RPMI8226 (cell line): ENCODE measurements around the gene RRAGC.
"Not testable (repeated sequence)": the region's sequence is repeated elsewhere in the genome, so short reads cannot be mapped to it uniquely, and the experiment has no call there.

ENCODE experiments used
- DNase-seq: peaks from one replicate; pipeline ENCODE4 v3.0.0-alpha.2; 2015

The RRAGC gene

DNA sequence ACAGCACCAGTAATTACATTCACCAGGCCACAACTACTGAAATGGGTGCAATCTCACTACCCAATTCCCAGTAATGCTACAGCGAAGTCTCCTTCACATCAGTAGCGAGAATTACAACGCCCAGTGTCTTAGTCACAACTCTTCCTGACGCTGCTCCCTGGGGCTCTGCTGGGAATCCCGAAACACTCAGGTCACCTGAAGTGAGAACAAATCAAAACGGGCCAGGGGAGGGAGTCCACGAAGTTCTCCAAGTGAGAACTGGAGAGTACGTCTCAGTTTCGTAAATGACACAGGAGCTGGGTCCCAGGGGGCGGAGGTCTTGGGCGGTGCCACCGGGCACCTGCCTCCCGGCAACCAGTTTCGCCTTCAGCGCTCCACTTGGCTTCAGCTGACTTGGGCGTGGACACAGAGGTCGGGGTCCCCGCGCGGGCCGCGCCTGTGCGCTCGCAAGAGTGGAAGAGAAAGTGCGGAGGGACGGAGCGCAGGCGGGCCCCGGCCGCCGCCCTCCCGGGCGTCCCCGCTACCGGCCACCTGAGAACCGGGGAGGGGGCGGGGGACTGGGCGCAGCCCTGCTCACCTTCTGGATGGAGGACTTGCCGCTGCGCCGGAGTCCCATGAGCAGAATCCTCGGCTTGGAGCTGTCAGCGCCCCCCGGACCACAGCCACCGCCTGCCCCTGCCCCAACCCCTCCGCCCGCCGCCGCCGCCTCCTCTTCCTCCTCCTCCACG, 575 bp downstream of the RRAGC start:
- DNase-seq, result peak; percentile 77

DNA sequence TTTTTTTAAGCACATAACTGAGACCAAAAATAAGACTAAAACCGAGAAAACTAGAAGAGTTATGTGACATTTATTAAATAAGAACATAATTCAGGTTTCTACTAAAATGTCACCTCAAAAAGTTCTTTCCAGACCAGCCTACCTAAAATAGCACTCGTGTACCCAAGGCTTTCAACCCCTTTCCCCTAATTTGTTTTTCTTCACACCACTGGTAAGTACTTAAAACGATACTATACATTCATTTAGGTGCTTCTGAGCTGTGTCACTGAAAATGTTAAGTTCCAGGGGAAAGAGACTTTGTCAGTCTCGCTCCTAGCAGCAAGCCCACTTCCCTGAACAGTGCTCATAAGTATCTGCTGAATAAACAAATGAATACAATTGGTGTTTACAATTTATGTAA, 6.8 kb downstream of the RRAGC start:
- DNase-seq, result no peak

DNA sequence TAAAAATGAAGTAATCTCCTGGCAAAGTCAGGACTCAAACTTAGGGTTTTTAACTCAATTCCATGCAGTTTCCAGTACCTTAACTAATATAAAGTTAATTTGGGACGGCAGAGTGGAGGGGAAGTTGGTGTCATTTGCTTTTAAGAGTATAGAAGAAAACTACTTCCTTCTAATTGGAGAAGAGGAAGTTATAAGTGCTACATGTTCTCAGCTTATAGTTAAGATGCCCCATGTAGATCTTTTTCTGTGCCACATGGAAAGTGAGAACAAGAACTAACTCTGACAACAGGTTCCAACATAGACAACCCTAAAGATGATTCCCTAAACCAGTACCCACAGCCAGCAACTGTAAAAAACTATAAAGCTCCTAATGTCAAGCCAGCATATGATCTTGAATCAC, 11.5 kb downstream of the RRAGC start:
- DNase-seq, result no peak

- DNase-seq, result no peak
Measured at GRCh38 chr1:38846210-38846609, 13.4 kb downstream of the RRAGC start.

DNA sequence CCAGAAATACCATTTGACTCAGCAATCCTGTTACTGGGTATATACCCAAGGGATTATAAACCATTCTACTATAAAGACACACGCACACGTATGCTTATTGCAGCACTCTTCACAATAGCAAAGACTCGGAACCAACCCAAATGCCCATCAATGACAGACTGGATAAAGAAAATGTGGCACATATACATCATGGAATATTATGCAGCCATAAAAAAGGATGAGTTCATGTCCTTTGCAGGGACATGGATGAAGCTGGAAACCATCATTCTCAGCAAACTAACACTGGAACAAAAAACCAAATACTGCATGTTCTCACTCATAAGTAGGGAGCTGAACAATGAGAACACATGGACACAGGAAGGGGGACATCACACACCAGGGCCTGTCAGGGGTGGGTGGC, 14.5 kb downstream of the RRAGC start:
- not testable (repeated sequence) for DNase-seq

GRCh38 chr1:38840281-38840680, 19.3 kb downstream of the RRAGC start:
- DNase-seq, result no peak

- no peak for DNase-seq
Measured at GRCh38 chr1:38839363-38839762, 20.2 kb downstream of the RRAGC start.

GRCh38 chr1:38836316-38836715, 23.3 kb downstream of the RRAGC start:
- DNase-seq, result not testable (repeated sequence)

GRCh38 chr1:38834937-38835827, 24.4 kb downstream of the RRAGC start:
- peak; percentile 87 for DNase-seq

- DNase-seq, result no peak
Measured at GRCh38 chr1:38834221-38834782, 25.3 kb downstream of the RRAGC start.

DNA sequence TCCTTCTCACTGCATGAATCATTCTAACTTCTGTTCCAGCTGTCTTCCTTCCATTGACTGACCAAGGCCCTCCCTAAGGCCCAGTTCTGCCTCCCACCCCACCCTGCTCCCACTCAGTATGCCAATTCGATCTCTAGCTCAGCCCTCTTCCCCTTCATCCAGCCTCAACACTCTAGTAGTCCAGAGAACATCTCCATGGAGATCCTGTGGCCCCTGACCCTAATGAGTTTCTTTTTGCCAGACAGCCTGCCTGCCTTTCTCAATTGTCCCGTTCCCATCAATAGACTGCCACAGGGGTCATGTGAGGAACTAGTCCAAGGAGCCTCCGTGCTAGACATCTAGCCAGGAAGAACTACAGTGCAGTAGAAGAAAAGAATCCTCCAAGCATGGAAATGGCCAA, 26.4 kb downstream of the RRAGC start:
- no peak for DNase-seq

DNA sequence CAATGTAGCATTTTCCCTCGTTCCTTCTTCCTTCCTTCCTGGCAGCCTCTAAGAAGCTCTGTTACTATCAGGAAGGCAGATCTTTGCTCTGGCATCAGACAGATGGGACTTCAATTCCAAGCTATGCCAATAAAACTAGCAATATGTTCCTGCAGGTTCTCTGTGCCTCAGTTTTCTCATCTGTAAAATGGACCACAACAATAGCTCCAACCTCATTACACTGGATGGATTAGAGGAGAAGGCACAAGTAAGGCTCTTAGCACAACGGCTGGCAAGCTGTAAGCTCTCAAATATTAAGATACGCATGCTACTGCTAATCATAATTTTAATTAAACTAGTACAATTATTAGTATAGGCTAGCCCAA, 27.2 kb downstream of the RRAGC start:
- no peak for DNase-seq

DNA sequence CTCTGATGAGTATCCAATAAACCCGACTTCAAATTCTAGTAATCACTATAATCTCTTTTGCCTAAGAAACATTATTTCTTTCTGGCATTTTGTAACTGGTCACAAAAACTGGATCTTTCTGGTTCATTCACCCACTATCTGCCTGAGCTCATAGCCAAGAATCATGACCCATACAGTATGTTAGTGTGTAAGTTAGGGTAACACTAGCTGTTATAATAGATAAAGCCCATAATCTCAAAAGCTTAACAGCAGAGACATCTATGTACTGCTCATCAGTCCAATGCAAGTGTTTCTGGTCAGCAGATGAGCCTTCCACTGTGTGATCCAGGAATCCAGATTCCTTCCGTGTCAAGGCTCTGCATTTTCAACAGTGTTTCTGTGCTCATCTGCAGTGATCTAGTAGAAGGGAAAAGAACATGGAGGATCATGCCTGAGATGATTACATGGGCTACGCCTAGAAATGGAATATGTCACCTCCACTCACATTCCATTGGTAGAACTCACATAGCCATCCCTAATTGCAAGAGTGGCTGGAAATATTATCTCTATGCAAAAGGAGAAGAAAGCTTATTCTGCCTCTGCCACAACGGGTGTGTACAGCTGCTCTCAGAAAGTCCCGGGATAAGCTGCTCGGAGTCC, 27.7 kb downstream of the RRAGC start:
- no peak for DNase-seq

- DNase-seq, result no peak
Measured at GRCh38 chr1:38829368-38829767, 30.2 kb downstream of the RRAGC start.

DNA sequence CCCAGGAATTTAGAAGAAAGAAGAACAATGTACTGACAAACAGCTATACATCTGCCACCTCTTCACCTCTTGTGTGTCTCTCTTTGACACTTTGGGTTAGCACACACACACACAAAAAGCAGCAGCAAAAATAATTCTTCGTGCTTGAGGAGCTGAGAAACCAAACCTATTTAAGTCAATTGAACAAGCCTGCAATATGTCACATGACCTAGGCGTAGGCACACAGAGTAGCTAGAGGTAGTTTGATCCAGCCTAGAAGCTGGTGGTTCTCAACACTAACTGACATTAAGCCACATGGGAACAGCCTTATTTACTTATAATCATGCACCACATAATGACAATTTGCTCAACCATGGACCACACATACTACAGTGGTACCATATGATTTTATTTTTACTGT, 32.3 kb downstream of the RRAGC start:
- DNase-seq, result no peak

GRCh38 chr1:38826886-38827285, 32.7 kb downstream of the RRAGC start:
- no peak for DNase-seq

- no peak for DNase-seq
Measured at GRCh38 chr1:38826262-38826661, 33.3 kb downstream of the RRAGC start.

DNA sequence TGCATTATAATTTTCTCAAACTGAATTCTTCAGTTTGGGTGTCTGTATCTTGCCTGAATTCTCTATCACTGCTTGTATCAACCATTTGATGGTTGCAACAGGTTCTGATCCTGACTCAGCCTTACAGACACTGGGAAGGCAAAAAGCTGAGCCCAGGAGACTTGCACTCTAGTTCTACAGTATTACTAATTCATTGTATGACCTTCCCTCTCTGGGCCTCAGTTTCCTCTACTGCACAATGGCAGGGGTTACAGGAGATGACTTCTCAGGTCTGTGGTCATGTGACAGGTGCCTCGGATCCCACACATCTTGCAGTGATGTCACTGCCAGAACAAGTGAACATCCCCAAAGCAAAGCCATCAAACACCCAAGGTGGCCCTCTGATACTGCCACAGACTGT, 38.7 kb downstream of the RRAGC start:
- DNase-seq, result no peak

- DNase-seq, result no peak
Measured at GRCh38 chr1:38819516-38819915, 40.1 kb downstream of the RRAGC start.

DNA sequence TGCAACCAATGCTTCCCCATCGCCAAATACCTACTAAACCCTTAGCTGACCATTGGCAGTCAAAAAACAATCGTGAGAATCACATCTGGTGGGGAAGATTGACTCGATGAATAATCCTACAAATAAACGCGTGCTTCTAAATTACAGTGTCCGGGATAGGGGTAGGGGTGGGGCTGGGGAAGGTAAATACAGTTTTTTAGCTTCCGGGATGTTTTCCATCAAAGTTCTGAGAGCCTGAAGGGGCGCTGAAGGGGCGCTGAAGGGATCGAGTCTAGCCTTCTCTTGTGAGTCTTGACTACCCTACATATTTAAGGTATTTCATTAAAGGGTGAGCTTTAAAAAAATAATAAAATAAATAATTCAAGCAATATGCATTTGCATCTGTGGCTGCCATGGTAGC, 40.5 kb downstream of the RRAGC start:
- no peak for DNase-seq

DNA sequence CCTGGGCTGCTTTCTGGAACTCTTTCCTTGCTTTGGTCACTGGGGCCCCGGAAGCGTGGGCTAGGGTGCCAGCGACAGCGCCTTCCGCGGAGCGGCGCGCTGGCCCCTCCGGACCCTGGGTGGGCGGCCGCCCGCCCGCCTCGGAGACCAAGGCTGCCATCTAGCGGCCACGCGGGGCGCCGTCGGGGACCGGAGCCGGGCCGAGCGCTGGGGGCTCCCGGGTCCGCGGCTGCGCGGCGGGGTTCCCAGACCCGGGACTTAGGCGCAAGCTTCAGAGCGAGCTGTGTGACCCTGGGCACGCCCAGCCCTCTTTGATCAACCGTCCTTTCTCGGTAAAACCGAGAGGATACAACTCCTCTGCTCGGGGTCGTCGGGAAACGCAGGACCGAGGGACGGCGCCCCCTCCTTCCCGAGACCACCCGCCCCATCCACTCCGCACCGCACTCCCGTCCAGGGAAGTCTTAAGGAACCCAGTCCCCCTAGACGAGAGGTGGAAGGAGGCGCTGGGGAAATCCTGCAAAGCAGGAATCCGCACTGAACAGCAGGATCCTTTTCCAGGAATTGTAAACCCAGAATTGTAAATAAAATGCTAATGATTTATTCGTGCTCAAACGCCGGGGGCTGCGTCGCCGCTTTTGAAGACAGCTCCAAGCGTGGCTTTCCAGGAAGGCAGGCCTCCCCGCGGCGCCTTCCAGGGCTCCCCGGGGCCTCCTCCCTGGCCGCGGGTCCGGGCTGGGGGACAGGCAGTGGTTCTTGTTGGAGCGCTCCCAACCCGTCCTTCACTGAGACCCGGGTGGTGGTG, 41.2 kb downstream of the RRAGC start:
- no peak for DNase-seq

GRCh38 chr1:38817267-38818174, 42.1 kb downstream of the RRAGC start:
- no peak for DNase-seq
